Measurements from ENCODE around the gene FOXP1.

The FOXP1 gene

GRCh38 chr3:71148455-71149060 is 435.0 kb downstream of the FOXP1 start:
- no peak for DNase-seq (ENCODE audit: low spot score)

- no peak for DNase-seq (ENCODE audit: low spot score)
These were observed 436.9 kb downstream of the FOXP1 start for GRCh38 chr3:71146673-71147072.

- no peak for DNase-seq (ENCODE audit: low spot score)
These were observed 437.6 kb downstream of the FOXP1 start for GRCh38 chr3:71145954-71146353.

GRCh38 chr3:71144525-71145253 is 438.8 kb downstream of the FOXP1 start:
- no peak for DNase-seq (ENCODE audit: low spot score)

- DNase-seq (ENCODE audit: low spot score) = no peak
These were observed 440.0 kb downstream of the FOXP1 start for GRCh38 chr3:71143493-71143892.

GRCh38 chr3:71142441-71143161 is 440.9 kb downstream of the FOXP1 start:
- DNase-seq (ENCODE audit: low spot score) = no peak

GRCh38 chr3:71140477-71140876 is 443.1 kb downstream of the FOXP1 start:
- no peak for DNase-seq (ENCODE audit: low spot score)

- DNase-seq (ENCODE audit: low spot score) = no peak
These were observed 444.0 kb downstream of the FOXP1 start for GRCh38 chr3:71139496-71139895.

- DNase-seq (ENCODE audit: low spot score) = no peak
These were observed 445.1 kb downstream of the FOXP1 start for GRCh38 chr3:71138410-71138809.

GRCh38 chr3:71136276-71136675 is 447.3 kb downstream of the FOXP1 start:
- no peak for DNase-seq (ENCODE audit: low spot score)

GRCh38 chr3:71135373-71136088 is 448.0 kb downstream of the FOXP1 start:
- no peak for DNase-seq (ENCODE audit: low spot score)

- no peak for DNase-seq (ENCODE audit: low spot score)
These were observed 449.0 kb downstream of the FOXP1 start for GRCh38 chr3:71134521-71134920.

- no peak for DNase-seq (ENCODE audit: low spot score)
These were observed 449.7 kb downstream of the FOXP1 start for GRCh38 chr3:71133865-71134264.

- no peak for DNase-seq (ENCODE audit: low spot score)
These were observed 450.4 kb downstream of the FOXP1 start for GRCh38 chr3:71132995-71133730.

- no peak for DNase-seq (ENCODE audit: low spot score)
These were observed 451.9 kb downstream of the FOXP1 start for GRCh38 chr3:71131375-71132314.

- peak; percentile 78 for DNase-seq (ENCODE audit: low spot score)
These were observed 452.8 kb downstream of the FOXP1 start for GRCh38 chr3:71130471-71131374.

- DNase-seq (ENCODE audit: low spot score) = peak; percentile 54
These were observed 453.7 kb downstream of the FOXP1 start for GRCh38 chr3:71129611-71130431.

- no peak for DNase-seq (ENCODE audit: low spot score)
These were observed 454.6 kb downstream of the FOXP1 start for GRCh38 chr3:71128961-71129360.

GRCh38 chr3:71127844-71128243 is 455.7 kb downstream of the FOXP1 start:
- no peak for DNase-seq (ENCODE audit: low spot score)
